NCI-H2196 treated with DMSO at 0.1 percent for 48 hours (cell line): ENCODE results near the gene SLC48A1.

Experiments
- DNase-seq: peaks from one replicate; lab custom pipeline; 2025; ENCODE audit not compliant: unreplicated experiment; lab: John Stamatoyannopoulos, UW

The SLC48A1 gene

GRCh38 chr12:47789712-47790489 lies 16.9 kb downstream of the SLC48A1 start:
- DNase-seq = no peak

DNA sequence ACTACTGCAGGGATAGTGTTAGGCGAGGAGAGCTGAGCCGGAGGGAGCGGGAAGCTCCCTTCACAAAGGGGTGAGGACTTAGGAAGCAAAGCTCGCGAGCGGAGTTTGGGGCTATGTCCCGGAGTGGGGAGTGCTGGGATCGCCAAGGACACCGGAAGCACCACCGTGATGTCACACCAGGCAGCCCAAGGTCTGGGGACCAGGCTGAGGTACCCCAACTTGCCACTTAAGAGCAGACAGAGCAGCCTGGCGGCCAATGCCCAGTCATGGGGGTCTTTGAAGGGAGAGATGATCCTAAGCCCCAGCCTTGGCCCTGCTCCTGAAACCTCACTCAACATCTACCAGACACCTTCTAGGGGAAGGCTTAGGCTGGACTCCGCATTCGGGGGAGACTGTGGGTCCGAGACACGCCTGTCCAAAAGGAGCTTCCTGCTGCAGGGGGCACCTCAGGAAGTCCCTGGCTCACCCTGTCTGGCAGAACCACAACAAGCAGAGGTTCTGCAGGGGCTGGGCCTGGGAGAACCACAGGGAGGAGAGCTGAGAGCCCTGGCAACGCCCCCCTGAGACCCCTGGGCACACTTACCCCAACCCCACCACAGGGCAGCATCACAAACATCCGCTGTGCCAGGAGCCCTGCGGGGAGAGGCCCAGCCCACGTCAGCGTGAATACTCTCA lies 17.8 kb downstream of the SLC48A1 start:
- no peak for DNase-seq

- no peak for DNase-seq
Measured at GRCh38 chr12:47791351-47791746, 18.3 kb downstream of the SLC48A1 start.

DNA sequence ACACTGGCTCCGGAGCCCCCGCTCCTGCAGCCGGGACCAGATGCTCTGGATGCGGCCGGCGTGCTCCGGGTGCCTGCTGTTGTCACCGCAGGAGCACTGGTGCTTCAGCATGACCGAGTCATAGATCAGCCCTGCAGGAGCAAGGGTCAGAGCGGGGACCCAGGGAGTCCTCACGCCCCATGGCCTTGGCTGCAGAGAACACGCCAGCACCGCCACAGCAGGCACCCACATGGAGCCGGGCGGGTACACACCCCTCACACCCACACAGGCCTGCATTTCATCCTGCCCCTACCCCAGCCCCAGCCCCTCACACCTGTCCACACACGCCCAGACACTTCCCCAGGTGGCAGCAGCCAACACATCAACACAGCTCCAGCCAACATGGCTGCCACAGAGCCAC lies 18.8 kb downstream of the SLC48A1 start:
- DNase-seq = no peak

GRCh38 chr12:47793015-47793681 lies 20.1 kb downstream of the SLC48A1 start:
- DNase-seq = no peak

DNA sequence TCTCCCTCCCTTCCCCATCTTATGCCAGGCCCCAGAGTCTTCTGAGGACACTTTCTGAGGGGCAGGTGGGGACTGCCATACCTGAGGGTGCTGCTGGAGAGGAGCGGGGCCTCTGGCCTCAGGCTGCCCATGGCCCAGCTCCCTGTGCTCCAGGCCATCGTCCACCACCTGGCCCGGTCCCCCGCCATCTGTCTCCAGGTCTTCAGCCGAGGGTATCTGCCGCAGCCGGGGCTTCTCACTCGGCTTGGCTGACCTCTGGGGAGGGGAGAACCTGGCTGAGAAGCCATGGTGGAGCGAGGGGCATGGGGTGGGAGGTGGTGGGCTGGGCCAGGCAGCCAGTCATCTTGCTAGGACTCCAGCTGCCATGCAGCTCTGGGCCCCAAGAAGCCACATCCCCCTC lies 21.6 kb downstream of the SLC48A1 start:
- DNase-seq = no peak

GRCh38 chr12:47795121-47795813 lies 22.2 kb downstream of the SLC48A1 start:
- no peak for DNase-seq

GRCh38 chr12:47795814-47796411 lies 22.9 kb downstream of the SLC48A1 start:
- no peak for DNase-seq

DNA sequence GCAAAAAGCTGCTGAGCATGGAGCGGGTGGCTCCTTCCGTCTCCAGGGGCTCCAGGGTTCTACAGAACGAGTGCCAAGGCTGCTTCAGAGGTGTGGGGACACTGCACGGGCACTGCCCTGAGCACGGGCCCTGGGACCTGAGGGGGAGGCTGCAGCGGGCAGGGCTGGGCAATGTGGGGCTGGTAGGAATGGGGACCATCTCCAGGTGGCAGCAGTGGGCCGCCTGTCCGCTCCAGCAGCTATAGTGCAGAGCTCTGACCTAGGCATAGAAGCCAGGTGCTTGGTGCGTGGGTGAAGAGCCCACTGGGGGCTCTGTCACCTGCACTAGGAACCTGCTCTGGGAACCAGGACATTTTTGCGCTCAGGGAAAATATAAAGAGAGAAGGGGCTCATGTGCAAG lies 24.4 kb downstream of the SLC48A1 start:
- no peak for DNase-seq

DNA sequence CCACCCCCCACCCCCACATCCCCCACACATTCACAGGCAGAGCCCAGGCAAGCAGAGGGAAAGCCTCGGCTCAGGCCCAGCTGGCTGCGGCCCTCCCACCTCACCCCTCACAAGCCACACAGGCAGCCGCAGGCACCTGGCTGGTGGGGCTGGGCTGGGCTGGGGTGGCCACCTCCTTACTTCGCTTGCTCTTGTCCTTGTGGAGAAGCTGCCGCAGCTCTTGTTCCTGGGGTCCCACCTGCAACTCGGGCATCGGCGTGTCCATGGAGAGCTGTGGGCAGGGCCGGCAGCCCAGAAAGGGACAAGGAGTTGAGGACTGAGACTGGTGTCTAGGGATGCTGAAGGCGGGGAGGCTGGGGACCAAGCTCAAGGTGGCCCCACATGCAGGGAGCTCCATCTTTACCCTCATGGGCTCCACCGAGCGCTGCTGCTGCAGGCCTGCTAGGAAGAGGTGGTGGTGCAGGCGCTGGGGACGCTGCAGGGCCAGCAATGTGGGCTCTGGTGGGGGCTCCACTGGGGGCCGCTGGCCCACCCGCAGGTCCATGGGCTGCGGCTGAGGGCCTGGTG lies 25.4 kb downstream of the SLC48A1 start:
- no peak for DNase-seq

- DNase-seq = no peak
Measured at GRCh38 chr12:47799357-47799955, 26.4 kb downstream of the SLC48A1 start.

DNA sequence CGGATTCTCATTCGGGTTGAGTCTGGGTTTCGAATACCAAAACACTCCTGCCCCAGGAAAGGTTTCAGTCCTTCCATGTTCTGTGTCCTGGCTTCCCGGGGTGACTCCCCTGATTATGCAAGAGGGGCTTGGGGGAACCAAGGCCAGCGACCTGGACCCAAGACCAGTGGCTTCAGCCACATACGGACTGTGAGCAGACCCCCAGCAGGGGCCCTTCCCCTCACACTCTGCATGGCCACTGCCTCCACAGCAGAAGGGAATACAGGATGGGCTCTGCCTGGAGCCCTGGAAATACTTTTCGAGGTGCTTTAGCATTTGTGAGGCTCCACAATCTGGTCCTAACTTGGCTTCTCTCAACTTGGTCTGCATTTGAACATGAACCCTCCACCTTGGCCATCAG lies 27.5 kb downstream of the SLC48A1 start:
- DNase-seq = no peak

- DNase-seq = no peak
Measured at GRCh38 chr12:47801170-47801903, 28.3 kb downstream of the SLC48A1 start.

- no peak for DNase-seq
Measured at GRCh38 chr12:47801904-47802246, 28.8 kb downstream of the SLC48A1 start.

DNA sequence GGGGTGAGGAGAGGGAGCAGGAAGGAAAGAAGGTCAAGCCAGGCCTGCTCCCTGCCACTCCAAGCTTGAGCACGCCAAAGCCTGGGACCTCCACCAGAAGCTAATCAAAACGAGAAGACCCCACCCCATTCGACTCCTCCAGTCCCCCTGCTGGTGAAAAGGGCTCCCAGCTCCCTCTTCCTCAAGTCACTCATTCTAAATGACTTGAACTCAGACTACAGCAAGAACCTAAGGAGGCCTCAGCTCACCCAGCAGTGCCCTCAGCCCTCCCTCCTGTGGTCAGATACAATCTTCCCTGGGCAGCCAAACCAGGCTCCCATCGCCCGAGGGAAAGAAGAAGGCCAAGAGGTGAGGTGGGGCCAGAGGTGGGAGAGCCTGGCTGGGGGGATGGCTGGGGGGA lies 29.3 kb downstream of the SLC48A1 start:
- no peak for DNase-seq

- DNase-seq = no peak
Measured at GRCh38 chr12:47803191-47803875, 30.3 kb downstream of the SLC48A1 start.

DNA sequence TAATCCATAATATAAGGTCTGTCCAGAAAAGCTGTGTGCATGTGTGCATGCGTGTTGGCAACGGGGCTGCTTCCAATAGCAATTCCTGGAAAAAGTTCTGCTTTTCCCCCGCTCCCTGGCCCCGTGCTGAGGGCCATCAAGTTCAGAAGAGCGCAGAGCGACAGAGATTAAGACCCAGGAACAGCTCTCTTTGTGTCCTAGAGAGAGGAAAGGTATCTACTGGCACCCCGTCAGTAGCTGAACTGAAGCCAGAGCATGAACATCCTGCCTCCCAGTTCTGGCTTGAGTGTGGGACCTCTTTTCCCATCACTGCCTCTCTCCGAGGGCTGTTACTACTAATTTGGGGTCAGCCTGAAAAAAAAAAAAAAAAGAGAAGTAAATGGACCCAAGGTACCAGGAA lies 31.1 kb downstream of the SLC48A1 start:
- DNase-seq = no peak

DNA sequence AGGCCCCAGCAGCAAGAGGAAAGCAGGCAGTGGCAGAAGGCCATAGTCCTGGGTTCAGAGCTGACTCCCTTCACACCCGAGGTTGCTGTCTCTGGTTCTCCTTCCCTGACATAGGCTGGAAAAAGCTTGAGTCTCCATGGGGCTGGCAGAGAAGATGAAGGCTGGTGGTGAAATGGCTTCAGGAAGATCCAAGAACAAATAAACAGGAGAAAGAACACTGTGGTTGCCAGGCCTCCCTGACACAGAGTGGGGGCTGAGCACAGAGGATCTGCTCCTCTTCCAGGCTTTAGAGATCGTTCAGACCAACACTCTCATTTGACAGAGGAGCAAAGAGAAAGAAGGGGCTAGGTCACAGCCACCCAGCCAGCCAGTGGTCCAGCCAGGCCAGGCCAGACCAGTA lies 32.4 kb downstream of the SLC48A1 start:
- no peak for DNase-seq

- no peak for DNase-seq
Measured at GRCh38 chr12:47807338-47807737, 34.3 kb downstream of the SLC48A1 start.
